Measurements from ENCODE around the gene RALGAPA2. TPM values are rescaled to one million over a fixed set of nuclear protein-coding genes. Genes with fewer than 3 reads are reported as not detected.

Gene RALGAPA2
- total RNA-seq, 2 experiments from 2014 or later, result 21.2 to 21.9 TPM

DNA sequence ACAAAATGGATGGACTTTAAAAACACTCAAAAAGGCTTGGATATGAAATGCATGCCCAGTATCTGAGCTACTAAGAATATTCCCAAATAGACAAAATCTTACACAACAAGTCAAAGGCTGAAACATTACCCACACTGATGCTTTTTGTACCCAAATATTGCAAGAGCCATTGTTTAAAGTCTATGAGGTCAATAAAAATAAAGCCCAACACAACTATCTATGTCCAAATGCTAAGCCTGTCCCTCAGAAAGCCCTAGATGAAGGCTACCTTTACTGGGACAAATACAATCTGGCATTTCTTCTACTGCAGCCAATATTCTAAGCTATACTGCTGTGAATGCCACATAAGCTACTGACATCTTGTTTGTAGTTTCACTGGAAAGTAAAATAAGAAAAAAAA lies 54.3 kb downstream of the RALGAPA2 start:
- CTCF ChIA-PET, result no interaction called here
- POLR2A ChIA-PET, result no interaction called here
- no peak overlapping the region for H3K27ac Mint-ChIP-seq
- H3K36me3 Mint-ChIP-seq (ENCODE audit: low read depth), result peaks cover 35% of the 10 kb centered on the region
- Histone ChIP-seq H3K36me3 (ENCODE audit: insufficient read depth, low read length) (peaks cover 3% of the 10 kb centered on the region), H3K4me1 (ENCODE audit: insufficient read depth, low read length) (no peaks in the 10 kb centered on the region), H3K27ac (ENCODE audit: low read depth in 1 of 2, low read length in 2 of 2) (no peak overlapping the region), H3K4me3 (ENCODE audit: low read length) (no peak overlapping the region), H3K9me3 (ENCODE audit: control insufficient read depth in 1 of 2, insufficient read depth in 1 of 2, low read length in 2 of 2) (no peaks in the 10 kb centered on the region), H3K27me3 (ENCODE audit: control insufficient read depth in 1 of 2, insufficient read depth in 2 of 2, low read length in 2 of 2) (no peaks in the 10 kb centered on the region)
- TF ChIP-seq, protein P1, sequence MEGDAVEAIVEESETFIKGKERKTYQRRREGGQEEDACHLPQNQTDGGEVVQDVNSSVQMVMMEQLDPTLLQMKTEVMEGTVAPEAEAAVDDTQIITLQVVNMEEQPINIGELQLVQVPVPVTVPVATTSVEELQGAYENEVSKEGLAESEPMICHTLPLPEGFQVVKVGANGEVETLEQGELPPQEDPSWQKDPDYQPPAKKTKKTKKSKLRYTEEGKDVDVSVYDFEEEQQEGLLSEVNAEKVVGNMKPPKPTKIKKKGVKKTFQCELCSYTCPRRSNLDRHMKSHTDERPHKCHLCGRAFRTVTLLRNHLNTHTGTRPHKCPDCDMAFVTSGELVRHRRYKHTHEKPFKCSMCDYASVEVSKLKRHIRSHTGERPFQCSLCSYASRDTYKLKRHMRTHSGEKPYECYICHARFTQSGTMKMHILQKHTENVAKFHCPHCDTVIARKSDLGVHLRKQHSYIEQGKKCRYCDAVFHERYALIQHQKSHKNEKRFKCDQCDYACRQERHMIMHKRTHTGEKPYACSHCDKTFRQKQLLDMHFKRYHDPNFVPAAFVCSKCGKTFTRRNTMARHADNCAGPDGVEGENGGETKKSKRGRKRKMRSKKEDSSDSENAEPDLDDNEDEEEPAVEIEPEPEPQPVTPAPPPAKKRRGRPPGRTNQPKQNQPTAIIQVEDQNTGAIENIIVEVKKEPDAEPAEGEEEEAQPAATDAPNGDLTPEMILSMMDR (IDR thresholded peaks at IDR 0.05), result no peak
- H3K9me3 Mint-ChIP-seq, result no peaks in the 10 kb centered on the region
- no peaks in the 10 kb centered on the region for H3K27me3 Mint-ChIP-seq
- ATAC-seq (ENCODE audit: poor library complexity) (no peak), DNase-seq (no peak)
- H3K4me1 Mint-ChIP-seq (ENCODE audit: low read depth), result peaks cover 4% of the 10 kb centered on the region
- intact Hi-C loops (cut with DNase I, micrococcal nuclease), result no loop called here
- H3K4me3 Mint-ChIP-seq, result no peak overlapping the region

DNA sequence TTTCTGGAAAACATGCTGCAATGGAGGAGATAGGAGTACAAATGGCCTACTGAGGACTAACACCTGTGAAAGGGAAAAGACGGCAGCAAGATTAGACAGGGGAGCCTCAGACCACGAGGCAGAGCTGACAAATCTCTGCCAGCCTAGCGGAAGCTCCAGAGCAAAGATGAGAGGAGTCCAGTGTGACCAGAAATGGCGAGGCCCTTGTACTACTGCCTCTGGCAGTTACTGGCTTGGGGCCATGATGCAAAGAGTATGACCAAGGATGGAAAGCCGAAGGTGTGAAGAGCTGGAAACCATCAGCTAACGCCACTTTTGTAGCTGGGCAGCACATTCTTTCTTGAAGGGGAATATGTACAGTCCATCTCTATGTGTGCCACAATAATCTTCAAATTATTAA lies 55.4 kb downstream of the RALGAPA2 start:
- TF ChIP-seq, protein P1 (IDR thresholded peaks at IDR 0.05), result no peak
- no peaks in the 10 kb centered on the region for H3K27me3 Mint-ChIP-seq
- no peak for DNase-seq
- no peak overlapping the region for H3K27ac Mint-ChIP-seq
- H3K27me3 ChIP-seq (ENCODE audit: control insufficient read depth in 1 of 2, insufficient read depth in 2 of 2, low read length in 2 of 2), result no peaks in the 10 kb centered on the region
- no peak overlapping the region for H3K27ac ChIP-seq (ENCODE audit: low read depth in 1 of 2, low read length in 2 of 2)
- ChIA-PET CTCF (no interaction called here), POLR2A (no interaction called here)
- no peak overlapping the region for H3K4me3 Mint-ChIP-seq
- H3K4me1 Mint-ChIP-seq (ENCODE audit: low read depth), result peaks cover 4% of the 10 kb centered on the region
- no peak for ATAC-seq (ENCODE audit: poor library complexity)
- H3K9me3 ChIP-seq (ENCODE audit: control insufficient read depth in 1 of 2, insufficient read depth in 1 of 2, low read length in 2 of 2), result no peaks in the 10 kb centered on the region
- intact Hi-C loops (cut with DNase I, micrococcal nuclease), result no loop called here
- H3K4me3 ChIP-seq (ENCODE audit: low read length), result no peak overlapping the region
- no peaks in the 10 kb centered on the region for H3K9me3 Mint-ChIP-seq
- H3K36me3 ChIP-seq (ENCODE audit: insufficient read depth, low read length), result peaks cover 3% of the 10 kb centered on the region
- H3K4me1 ChIP-seq (ENCODE audit: insufficient read depth, low read length), result no peaks in the 10 kb centered on the region
- H3K36me3 Mint-ChIP-seq (ENCODE audit: low read depth), result peaks cover 41% of the 10 kb centered on the region

DNA sequence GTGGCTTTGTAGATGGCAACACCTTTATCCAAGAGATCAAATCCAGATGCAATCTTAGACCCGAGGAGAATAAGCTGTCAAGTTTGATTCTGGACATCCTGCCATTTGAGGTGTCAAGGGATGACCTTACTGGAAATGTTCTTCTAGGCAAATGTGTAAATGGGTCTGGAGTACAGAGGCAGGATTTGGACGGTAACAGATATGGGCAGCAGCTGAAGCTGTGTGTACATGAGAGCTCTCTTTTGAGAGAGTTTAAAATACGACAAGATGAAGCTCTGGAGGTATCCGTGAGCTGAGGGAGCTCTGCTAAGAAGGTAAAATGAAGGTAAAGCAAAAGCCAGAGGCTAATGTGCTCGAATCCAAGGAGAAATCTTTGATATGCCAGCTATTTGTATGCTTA lies 56.6 kb downstream of the RALGAPA2 start:
- H3K9me3 Mint-ChIP-seq, result no peaks in the 10 kb centered on the region
- H3K27me3 Mint-ChIP-seq, result no peaks in the 10 kb centered on the region
- ChIA-PET POLR2A (no interaction called here), CTCF (no interaction called here)
- Histone ChIP-seq H3K4me1 (ENCODE audit: insufficient read depth, low read length) (no peaks in the 10 kb centered on the region), H3K27me3 (ENCODE audit: control insufficient read depth in 1 of 2, insufficient read depth in 2 of 2, low read length in 2 of 2) (no peaks in the 10 kb centered on the region), H3K27ac (ENCODE audit: low read depth in 1 of 2, low read length in 2 of 2) (no peak overlapping the region), H3K4me3 (ENCODE audit: low read length) (no peak overlapping the region), H3K9me3 (ENCODE audit: control insufficient read depth in 1 of 2, insufficient read depth in 1 of 2, low read length in 2 of 2) (no peaks in the 10 kb centered on the region), H3K36me3 (ENCODE audit: insufficient read depth, low read length) (peaks cover 3% of the 10 kb centered on the region)
- H3K27ac Mint-ChIP-seq, result no peak overlapping the region
- TF ChIP-seq, protein P1 (IDR thresholded peaks at IDR 0.05), result no peak
- intact Hi-C loops (cut with DNase I, micrococcal nuclease), result no loop called here
- peaks cover 41% of the 10 kb centered on the region for H3K36me3 Mint-ChIP-seq (ENCODE audit: low read depth)
- H3K4me1 Mint-ChIP-seq (ENCODE audit: low read depth), result peaks cover 4% of the 10 kb centered on the region
- no peak for DNase-seq
- no peak overlapping the region for H3K4me3 Mint-ChIP-seq
- ATAC-seq (ENCODE audit: poor library complexity), result no peak

All from CD4-positive, alpha-beta T cell (primary cell).